Adrenal gland (tissue), 12 donors: Measurements from ENCODE around the gene LRRC74A. TPM values are rescaled to one million over a fixed set of nuclear protein-coding genes. Genes with fewer than 3 reads are reported as not detected.

Source experiments
- DNase-seq, 7 donors: peaks; one replicate each; pipeline ENCODE4 v3.0.0-alpha.2; 2019 to 2020
- H3K27ac ChIP-seq, 5 donors: fragments of 200-600 bp; sonication (generic) in 4 of 5; 1 replicate in 3 of 5; 2 replicates in 2 of 5; pipeline versions ENCODE4 v1.5.1 to v1.8.0; 2016 to 2020; ENCODE audit warnings: mild to moderate bottlenecking in 1 of 5
- H3K27me3 ChIP-seq: fragments of 200-600 bp; 2 replicates; pipeline ENCODE4 v1.8.0; 2021
- H3K36me3 ChIP-seq, 2 donors: fragments of 200-600 bp; replicated peaks in 1 of 2; 1 replicate in 1 of 2; 2 replicates in 1 of 2; pipeline versions ENCODE4 v1.5.1 to v1.8.0; 2018 to 2022
- H3K4me1 ChIP-seq, 2 donors: fragments of 200-600 bp; replicated peaks in 1 of 2; 1 replicate in 1 of 2; 2 replicates in 1 of 2; pipeline versions ENCODE4 v1.5.1 to v1.8.0; 2018 to 2021
- H3K4me3 ChIP-seq, 4 donors: fragments of 200-600 bp; sonication (generic) in 3 of 4; one replicate each; pipeline ENCODE4 v1.5.1; 2016 to 2018
- H3K9me3 ChIP-seq, 3 donors: fragments of 200-600 bp; sonication (generic) in 1 of 3; replicated peaks in 1 of 3; 1 replicate in 2 of 3; 2 replicates in 1 of 3; pipeline versions ENCODE4 v1.5.1 to v1.8.0; 2016 to 2021
- POLR2A ChIP-seq, 2 donors: fragments of 450-650 bp; IDR thresholded peaks; one replicate each; pipeline ENCODE4 v1.6.1; 2017; ENCODE audit warnings: antibody characterized with exemption in 2 of 2, mild to moderate bottlenecking in 2 of 2, moderate library complexity in 1 of 2
- WGBS, 4 donors: extraction: QIAGEN DNeasy Blood & Tissue Kit in 2 of 4; methylation state at CpG; one replicate each; pipeline versions ENCODE4 v1.1.5 to v1.1.7; 2013 to 2017; 5-methylcytosine and 5-hydroxymethylcytosine counted together
- intact Hi-C, 2 donors: fragments of 100-400 bp; cut with DNase I; formaldehyde crosslinking; loops; one replicate each; pipeline versions ENCODE4 v1.14.1 to v1.15.0; 2022 to 2023
- polyA plus RNA-seq, 3 donors: library from polyadenylated mRNA; stranded (reverse); fragments of 200-250 nt in 2 of 3; fragments of 350-450 nt in 1 of 3; fragmentation: Illumina TruSeq in 1 of 3; extraction: RNeasy Lipid Tissue Mini Kit (QIAGEN cat#74804) in 1 of 3; gene quantifications; one replicate each; pipeline ENCODE4 v1.2.3, GENCODE V29; 2013 to 2014
- total RNA-seq, 9 donors: library from RNA; depleted of rRNA in 4 of 9; stranded (reverse); fragments of >200 nt in 4 of 9; fragments of 120-200 nt in 1 of 9; fragmentation: NEBNext Ultra II Directional in 1 of 9; extraction: Animal tissue kit (Norgen Biotek cat#: 25700) in 1 of 9; gene quantifications; one replicate each; pipeline versions ENCODE4 v1.1.0 to v1.2.4, GENCODE V29; 2013 to 2023
- TF ChIP-seq, protein P1 (sequence below), 6 experiments: fragments of 450-650 bp in 4 of 6; fragments of 200-600 bp in 2 of 6; sonication (generic) in 1 of 6; IDR thresholded peaks; 1 replicate in 5 of 6; 2 replicates in 1 of 6; pipeline versions ENCODE4 v1.5.1 to v1.8.0; 2016 to 2021; ENCODE audit warnings: antibody characterized with exemption in 6 of 6, mild to moderate bottlenecking in 2 of 6, moderate library complexity in 1 of 6
- donor health status: healthy with polysubstance abuse.
- donor health status: Bipolar disorder and iron deficiency.
- donor health status: DM: yes; HTN: yes; CAD: no.
- donor health status: DM: no; HTN: no; CAD: no.
- donor health status: DM: no; HTN: no; CAD: no.
- donor health status: DM: yes; HTN: yes; CAD: no.

LRRC74A gene
- total and polyA plus RNA-seq, 12 donors: not detected

GRCh38 chr14:76836029-76836630 lies 9.9 kb downstream of the LRRC74A start:
- Histone ChIP-seq H3K27me3 (no peaks in the 10 kb centered on the region), H3K27ac (no peak overlapping the region), H3K4me3 (no peak overlapping the region), H3K4me1 (no peaks in the 10 kb centered on the region), H3K36me3 (no peaks in the 10 kb centered on the region), H3K9me3 (no peaks in the 10 kb centered on the region)
- 85 to 92% (median 87%) methylated on average over 11 to 13 of the region's 13 CpGs for WGBS, 4 donors
- peak; percentile 33 to 74 (median 63) for DNase-seq
- no peak for TF ChIP-seq POLR2A (IDR thresholded peaks at IDR 0.05)
- TF ChIP-seq, protein P1, sequence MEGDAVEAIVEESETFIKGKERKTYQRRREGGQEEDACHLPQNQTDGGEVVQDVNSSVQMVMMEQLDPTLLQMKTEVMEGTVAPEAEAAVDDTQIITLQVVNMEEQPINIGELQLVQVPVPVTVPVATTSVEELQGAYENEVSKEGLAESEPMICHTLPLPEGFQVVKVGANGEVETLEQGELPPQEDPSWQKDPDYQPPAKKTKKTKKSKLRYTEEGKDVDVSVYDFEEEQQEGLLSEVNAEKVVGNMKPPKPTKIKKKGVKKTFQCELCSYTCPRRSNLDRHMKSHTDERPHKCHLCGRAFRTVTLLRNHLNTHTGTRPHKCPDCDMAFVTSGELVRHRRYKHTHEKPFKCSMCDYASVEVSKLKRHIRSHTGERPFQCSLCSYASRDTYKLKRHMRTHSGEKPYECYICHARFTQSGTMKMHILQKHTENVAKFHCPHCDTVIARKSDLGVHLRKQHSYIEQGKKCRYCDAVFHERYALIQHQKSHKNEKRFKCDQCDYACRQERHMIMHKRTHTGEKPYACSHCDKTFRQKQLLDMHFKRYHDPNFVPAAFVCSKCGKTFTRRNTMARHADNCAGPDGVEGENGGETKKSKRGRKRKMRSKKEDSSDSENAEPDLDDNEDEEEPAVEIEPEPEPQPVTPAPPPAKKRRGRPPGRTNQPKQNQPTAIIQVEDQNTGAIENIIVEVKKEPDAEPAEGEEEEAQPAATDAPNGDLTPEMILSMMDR (IDR thresholded peaks at IDR 0.05): no peak
- intact Hi-C loops: no loop called here

DNA sequence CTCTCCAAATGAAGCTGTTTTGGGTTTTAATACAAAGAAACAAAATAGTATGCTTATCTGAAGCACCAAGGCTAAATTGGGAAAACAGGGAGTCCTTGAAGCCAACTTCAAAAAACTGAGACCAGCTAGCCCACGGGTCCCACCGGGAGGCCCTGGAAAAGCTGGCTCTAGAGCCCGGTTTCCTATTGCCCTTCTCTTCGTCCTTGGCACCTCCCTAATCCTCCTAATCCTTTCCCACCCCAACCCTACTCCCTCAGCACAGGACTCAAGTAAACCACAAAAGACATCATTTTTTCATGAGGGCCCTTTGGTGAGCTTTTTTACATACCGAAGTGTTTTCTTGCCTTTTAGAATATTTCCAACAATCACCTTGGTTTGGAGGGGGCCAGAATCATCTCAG lies 11.3 kb downstream of the LRRC74A start:
- intact Hi-C loops: no loop called here
- WGBS, 4 donors: 32 to 45% (median 39%) methylated on average over 5 of the region's 5 CpGs
- no peak for DNase-seq
- Histone ChIP-seq H3K27ac (no peak overlapping the region), H3K4me3 (no peak overlapping the region), H3K9me3 (no peaks in the 10 kb centered on the region), H3K27me3 (no peaks in the 10 kb centered on the region), H3K4me1 (no peaks in the 10 kb centered on the region), H3K36me3 (no peaks in the 10 kb centered on the region)
- TF ChIP-seq, protein P1 (IDR thresholded peaks at IDR 0.05): no peak
- TF ChIP-seq POLR2A (IDR thresholded peaks at IDR 0.05): no peak

DNA sequence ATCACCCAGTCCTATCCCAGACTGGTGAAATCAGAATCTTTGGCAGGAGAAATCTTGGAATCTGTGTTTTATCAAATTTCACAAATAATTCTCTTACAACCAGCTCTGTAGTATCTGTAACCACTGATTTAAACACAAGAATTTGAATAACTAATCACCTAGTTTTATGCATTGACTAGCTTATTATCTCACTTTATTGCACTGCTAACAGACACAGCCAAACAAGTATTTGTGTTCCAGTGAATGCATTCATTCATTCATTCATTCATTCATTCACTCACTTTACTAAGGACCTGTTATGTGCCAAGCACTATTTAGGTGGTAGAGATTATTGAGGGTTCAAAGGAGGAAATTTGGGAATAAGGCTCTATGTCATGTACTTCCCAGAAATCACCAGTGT lies 16.2 kb downstream of the LRRC74A start:
- no peaks in the 10 kb centered on the region for H3K36me3 ChIP-seq
- TF ChIP-seq, protein P1 (IDR thresholded peaks at IDR 0.05): no peak
- TF ChIP-seq POLR2A (IDR thresholded peaks at IDR 0.05): no peak
- DNase-seq: no peak
- peaks cover 0 to 3% of the 10 kb centered on the region in 2 donors for H3K4me1 ChIP-seq
- H3K4me3 ChIP-seq: no peak overlapping the region
- no peaks in the 10 kb centered on the region for H3K9me3 ChIP-seq
- no peak overlapping the region for H3K27ac ChIP-seq
- H3K27me3 ChIP-seq: no peaks in the 10 kb centered on the region
- intact Hi-C loops: no loop called here

- Histone ChIP-seq H3K36me3 (no peaks in the 10 kb centered on the region), H3K4me1 (peaks cover 0 to 3% of the 10 kb centered on the region in 2 donors), H3K9me3 (no peaks in the 10 kb centered on the region), H3K4me3 (no peak overlapping the region), H3K27ac (peak overlapping the region in 2 of 5 donors; percentile 60 to 73), H3K27me3 (no peaks in the 10 kb centered on the region)
- TF ChIP-seq, protein P1 (IDR thresholded peaks at IDR 0.05): peak; percentile 10 to 71 (median 48)
- TF ChIP-seq POLR2A (IDR thresholded peaks at IDR 0.05): no peak
- WGBS, 4 donors: 32 to 42% (median 40%) methylated on average over 5 to 9 of the region's 9 CpGs
- DNase-seq: peak; percentile 60 to 91 (median 86)
- intact Hi-C loops: no loop called here
Measured at GRCh38 chr14:76844223-76844622, 18.0 kb downstream of the LRRC74A start.
